PC-3 (cell line): ENCODE measurements around the gene VCAN.

Experiments used
- CTCF ChIP-seq: fragments of 300-600 bp; sonication (generic); conservative IDR thresholded peaks from 2 replicates; pipeline ENCODE4 v1.5.1; 2017; ENCODE audit warnings: antibody characterized with exemption, low read depth, mild to moderate bottlenecking, low read length
- EZH2 ChIP-seq: fragments of 300-600 bp; sonication (generic); IDR thresholded peaks from one replicate; pipeline ENCODE4 v1.6.1; 2017; ENCODE audit warnings: antibody characterized with exemption, mild to moderate bottlenecking, low read length; ENCODE audit not compliant: unreplicated experiment

- TF ChIP-seq CTCF (no peak), EZH2 (no peak)
These were observed 115.6 kb downstream of the VCAN start for GRCh38 chr5:83586874-83587776.
